Thyroid gland (tissue), 4 donors: ENCODE results near the gene C2CD2. TPM values are rescaled to one million over a fixed set of nuclear protein-coding genes. Genes with fewer than 3 reads are reported as not detected.
A peak's percentile ranks its signal among the peaks of the same experiment; 100 is the strongest.

Experiments used
- DNase-seq, 2 donors: peaks; one replicate each; pipeline ENCODE4 v3.0.0-alpha.2; 2019
- H3K27ac ChIP-seq, 3 donors: fragments of 200-600 bp; sonication (generic); 1 replicate in 2 of 3; 2 replicates in 1 of 3; pipeline ENCODE4 v1.5.1; 2016 to 2019; ENCODE audit warnings: mild to moderate bottlenecking in 1 of 3, moderate library complexity in 1 of 3
- H3K27me3 ChIP-seq: fragments of 200-600 bp; sonication (generic); one replicate; pipeline ENCODE4 v1.5.1; 2019
- H3K36me3 ChIP-seq, 2 donors: fragments of 200-600 bp; sonication (generic); one replicate each; pipeline ENCODE4 v1.5.1; 2016 to 2019
- H3K4me1 ChIP-seq, 2 donors: fragments of 200-600 bp; sonication (generic); one replicate each; pipeline ENCODE4 v1.5.1; 2017 to 2019
- H3K4me3 ChIP-seq, 3 donors: fragments of 200-600 bp; sonication (generic); replicated peaks in 1 of 3; 1 replicate in 2 of 3; 2 replicates in 1 of 3; pipeline ENCODE4 v1.5.1; 2016; ENCODE audit warnings: mild to moderate bottlenecking in 1 of 3
- H3K9me3 ChIP-seq: fragments of 200-600 bp; sonication (generic); one replicate; pipeline ENCODE4 v1.5.1; 2017
- CTCF ChIP-seq, 6 experiments: fragments of 200-600 bp in 3 of 6; fragments of 450-650 bp in 3 of 6; sonication (generic) in 3 of 6; IDR thresholded peaks; one replicate each; pipeline ENCODE4 v1.5.1; 2016 to 2019; ENCODE audit warnings: antibody characterized with exemption in 6 of 6, mild to moderate bottlenecking in 2 of 6, inconsistent platforms in 1 of 6, moderate library complexity in 1 of 6
- POLR2A ChIP-seq, 2 donors: fragments of 450-650 bp; IDR thresholded peaks; one replicate each; pipeline ENCODE4 v1.6.1; 2017; ENCODE audit warnings: antibody characterized with exemption in 2 of 2, mild to moderate bottlenecking in 2 of 2, moderate library complexity in 1 of 2
- WGBS, 2 donors: methylation state at CpG; one replicate each; pipeline ENCODE4 v1.1.5; 2017; 5-methylcytosine and 5-hydroxymethylcytosine counted together
- intact Hi-C: fragments of 100-400 bp; cut with DNase I; formaldehyde crosslinking; loops from one replicate; pipeline ENCODE4 v1.15.1; 2023
- total RNA-seq, 4 donors: library from RNA; depleted of rRNA; stranded (reverse); fragments of >200 nt; gene quantifications; one replicate each; pipeline ENCODE4 v1.2.3, GENCODE V29; 2016

The C2CD2 gene
- total RNA-seq, 4 donors from 2014 or later = 12.7 to 22.7 (median 20.0) TPM

GRCh38 chr21:41897700-41898099, 56.1 kb downstream of the C2CD2 start:
- no peaks in the 10 kb centered on the region for H3K9me3 ChIP-seq
- 86 to 92% methylated on average over 8 of the region's 8 CpGs for WGBS, 2 donors
- TF ChIP-seq CTCF (IDR thresholded peaks at IDR 0.05) (no peak), POLR2A (IDR thresholded peaks at IDR 0.05) (no peak)
- H3K4me1 ChIP-seq = peaks cover 10 to 11% of the 10 kb centered on the region in 2 donors
- no peak overlapping the region for H3K27ac ChIP-seq
- H3K36me3 ChIP-seq = peaks cover 0 to 8% of the 10 kb centered on the region in 2 donors
- no peak for DNase-seq
- intact Hi-C loops = no loop called here
- no peak overlapping the region for H3K4me3 ChIP-seq
- H3K27me3 ChIP-seq = no peaks in the 10 kb centered on the region

- Histone ChIP-seq H3K4me3 (no peak overlapping the region), H3K36me3 (peaks cover 0 to 8% of the 10 kb centered on the region in 2 donors), H3K4me1 (peaks cover 10 to 11% of the 10 kb centered on the region in 2 donors), H3K9me3 (no peaks in the 10 kb centered on the region), H3K27me3 (no peaks in the 10 kb centered on the region), H3K27ac (no peak overlapping the region)
- intact Hi-C loops = no loop called here
- DNase-seq = no peak
- TF ChIP-seq POLR2A (IDR thresholded peaks at IDR 0.05) (no peak), CTCF (IDR thresholded peaks at IDR 0.05) (no peak)
- WGBS, 2 donors = 85 to 90% methylated on average over 11 of the region's 11 CpGs
Observed at GRCh38 chr21:41897047-41897669, 56.7 kb downstream of the C2CD2 start.

GRCh38 chr21:41895643-41896493, 58.0 kb downstream of the C2CD2 start:
- H3K9me3 ChIP-seq = no peaks in the 10 kb centered on the region
- intact Hi-C loops = no loop called here
- TF ChIP-seq POLR2A (IDR thresholded peaks at IDR 0.05) (peak in 1 of 2 donors; percentile 37), CTCF (IDR thresholded peaks at IDR 0.05) (no peak)
- H3K4me3 ChIP-seq = no peak overlapping the region
- H3K4me1 ChIP-seq = peaks cover 10 to 11% of the 10 kb centered on the region in 2 donors
- peak; percentile 68 to 74 for DNase-seq
- H3K36me3 ChIP-seq = peaks cover 0 to under 1% of the 10 kb centered on the region in 2 donors
- no peaks in the 10 kb centered on the region for H3K27me3 ChIP-seq
- H3K27ac ChIP-seq = peak overlapping the region in 2 of 3 donors; percentile 27 to 60
- WGBS, 2 donors = 34 to 38% methylated on average over 22 of the region's 22 CpGs

GRCh38 chr21:41894922-41895557, 58.8 kb downstream of the C2CD2 start:
- TF ChIP-seq POLR2A (IDR thresholded peaks at IDR 0.05) = no peak
- TF ChIP-seq CTCF (IDR thresholded peaks at IDR 0.05) = no peak
- no peaks in the 10 kb centered on the region for H3K9me3 ChIP-seq
- H3K36me3 ChIP-seq = no peaks in the 10 kb centered on the region
- H3K4me3 ChIP-seq = no peak overlapping the region
- H3K4me1 ChIP-seq = peaks cover 10 to 11% of the 10 kb centered on the region in 2 donors
- no peak for DNase-seq
- no peaks in the 10 kb centered on the region for H3K27me3 ChIP-seq
- WGBS, 2 donors = 83 to 86% methylated on average over 13 of the region's 13 CpGs
- H3K27ac ChIP-seq = peak overlapping the region in 1 of 3 donors; percentile 27
- intact Hi-C loops = no loop called here
